Right ventricle myocardium inferior (tissue), 1 donor: ENCODE data around the gene MST1R. TPM values are rescaled to one million over a fixed set of nuclear protein-coding genes. Genes with fewer than 3 reads are reported as not detected.
A peak's percentile ranks its signal among the peaks of the same experiment; 100 is the strongest.
"Not testable (repeated sequence)": the region's sequence is repeated elsewhere in the genome, so short reads cannot be mapped to it uniquely, and the experiment has no call there.

Source experiments
- ATAC-seq: fragments of 200-7000 bp; cut with Tn5 transposase; one replicate; pipeline ENCODE4 v1.9.1; 2020; ENCODE audit warnings: mild to moderate bottlenecking, moderate library complexity
- DNase-seq: peaks from one replicate; pipeline ENCODE4 v3.0.0; 2021; ENCODE audit errors: missing footprints
- intact Hi-C: fragments of 100-400 bp; cut with DNase I; formaldehyde crosslinking; loops from one replicate; pipeline ENCODE4 v1.11.0; 2022
- long read RNA-seq: library from polyadenylated mRNA; unstranded; transcript quantifications from one replicate; pipeline ENCODE4 v2.0.0, GENCODE V29; 2021
- total RNA-seq: library from RNA; stranded (reverse); fragmentation: NEBNext Ultra II Directional; extraction: Animal tissue kit (Norgen Biotek cat#: 25700); gene quantifications from one replicate; pipeline ENCODE4 v1.2.1, GENCODE V29; 2021
- donor health status: DM: no; HTN: yes; CAD: no; lungs with severe emphysema.

The MST1R gene
- total RNA-seq = 1.2 TPM
- long read RNA-seq, full-length matches to known transcripts = 1 of 1 reads
- long read RNA-seq, partial matches to known transcripts = 0 of 1 reads
- long read RNA-seq, other reads (novel, unspliced or antisense) = 0 of 1 reads

DNA sequence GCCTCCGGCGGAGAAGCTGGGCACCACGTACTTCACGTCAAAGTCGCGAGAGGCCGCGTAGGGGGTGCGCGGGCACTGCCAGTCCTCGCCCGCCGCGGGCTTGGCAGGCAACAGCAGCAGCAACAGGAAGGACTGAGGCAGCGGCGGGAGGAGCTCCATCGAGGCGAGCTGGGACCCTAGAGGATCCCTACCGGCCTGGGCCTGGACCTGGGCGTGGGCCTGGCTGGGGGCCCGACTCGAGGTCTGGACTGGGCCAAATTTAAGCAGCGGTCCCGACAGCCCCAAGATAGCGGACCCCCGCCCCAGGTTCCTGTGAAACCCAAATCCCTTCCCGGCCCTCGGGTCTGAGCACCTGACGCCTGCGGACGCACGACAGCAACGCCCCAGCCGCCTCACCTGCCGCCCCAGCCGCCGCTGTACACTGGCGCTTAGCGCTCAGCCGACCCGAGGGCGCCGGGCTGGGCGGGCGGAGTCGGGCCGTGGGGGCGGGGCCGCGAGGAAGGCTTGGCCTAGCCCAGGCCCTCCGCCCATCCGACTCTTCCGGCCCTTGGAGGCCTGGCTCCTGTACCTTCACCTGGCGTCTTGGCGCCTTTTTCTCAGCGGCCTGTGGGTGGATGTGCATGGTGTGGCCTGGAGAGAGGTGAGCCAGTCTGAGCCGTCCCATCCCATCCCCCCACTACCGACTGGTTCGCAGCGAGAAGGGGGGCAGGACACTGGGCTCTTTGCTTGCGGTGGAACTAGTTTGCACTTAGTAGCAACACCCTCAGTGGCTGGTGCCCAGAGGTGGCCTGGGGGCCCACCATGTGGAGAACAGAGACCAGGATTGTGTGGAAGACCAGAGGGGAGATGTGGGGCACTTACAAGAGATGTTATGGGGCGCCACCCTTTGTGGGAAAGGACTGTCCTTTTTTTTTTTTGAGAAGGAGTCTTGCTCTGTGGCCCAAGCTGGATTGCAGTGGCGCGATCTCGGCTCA lies at the start of gene MST1R:
Gene MST1R (minus strand): TSS at position 423 of the 974 bp plus-strand sequence. CDS start 264 bp downstream, at position 159.
- peak; percentile 86 for ATAC-seq
- intact Hi-C loops = no loop called here

DNA sequence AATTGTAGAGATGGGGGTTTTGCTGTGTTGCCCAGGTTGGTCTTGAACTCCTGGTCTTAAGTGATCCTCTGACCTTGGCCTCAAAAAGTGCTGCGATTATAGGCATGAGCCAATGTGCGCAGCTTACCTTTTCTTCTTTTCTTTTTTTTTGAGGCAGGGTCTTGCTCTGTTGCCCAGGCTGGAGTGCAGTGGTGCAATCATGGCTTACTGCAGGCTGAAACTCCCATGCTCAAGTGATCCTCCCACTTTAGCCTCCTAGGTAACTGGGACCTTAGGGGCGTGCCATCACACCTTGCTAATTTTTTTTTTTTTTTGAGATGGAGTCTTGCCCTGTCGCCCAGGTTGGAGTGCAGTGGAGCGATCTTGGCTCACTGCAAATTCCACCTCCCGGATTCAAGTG lies 49.3 kb upstream of the MST1R start:
- ATAC-seq = no peak
- DNase-seq = no peak
- intact Hi-C loops = no loop called here

More for the DNA sequence above, at the start of gene MST1R:
- peak; percentile 89 for DNase-seq

DNA sequence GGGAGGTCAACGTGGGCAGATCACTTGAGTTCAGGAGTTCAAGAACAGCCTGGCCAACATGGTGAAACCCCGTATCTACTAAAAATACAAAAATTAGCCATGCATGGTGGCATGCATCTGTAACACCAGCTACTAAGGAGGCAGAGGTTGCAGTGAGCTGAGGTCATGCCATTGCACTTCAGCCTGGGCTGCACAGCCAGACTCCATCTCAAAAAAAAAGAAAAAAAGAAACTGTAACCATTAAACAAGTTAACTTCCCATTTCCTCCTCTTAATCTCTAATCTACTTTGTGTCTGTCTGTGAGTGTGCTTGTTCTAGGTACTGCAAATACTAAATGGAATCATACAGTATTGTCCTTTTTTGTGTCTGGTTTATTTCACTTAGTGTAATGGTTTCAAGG lies 39.0 kb upstream of the MST1R start:
- DNase-seq (no peak), ATAC-seq (no peak)
- intact Hi-C loops = loop anchor here (10.0 kb wide), 1 partner anchor 92 kb away; no protein-coding TSS in a partner anchor

DNA sequence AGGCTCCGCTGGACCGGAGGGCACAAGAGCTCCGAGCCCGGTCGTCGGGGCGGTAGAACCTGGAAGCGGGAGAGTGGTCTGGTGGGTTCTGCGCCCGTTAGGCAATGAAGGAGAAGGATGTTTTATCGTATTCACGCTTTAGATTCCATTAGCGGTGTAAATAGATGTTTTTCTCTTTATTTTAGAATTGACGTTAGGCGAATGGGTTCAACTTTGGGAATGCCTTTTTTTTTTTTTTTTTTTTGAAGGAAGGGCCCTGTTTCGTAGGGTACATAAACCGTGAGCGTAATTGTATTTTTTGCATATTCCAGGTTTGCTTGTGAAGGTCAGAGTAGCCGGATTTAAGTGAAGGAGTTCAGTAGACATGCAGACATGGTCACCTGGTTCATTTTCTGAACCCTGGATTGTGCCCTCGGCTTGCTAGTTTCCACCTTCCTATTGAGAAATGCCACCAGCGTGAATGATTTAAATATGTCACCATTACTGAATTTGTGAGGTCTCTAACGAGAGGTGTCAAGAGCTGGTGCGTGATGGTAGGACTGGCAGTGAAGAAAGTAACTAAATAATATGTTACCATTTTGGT lies 37.1 kb upstream of the MST1R start:
- no peak for ATAC-seq
- DNase-seq = no peak
- intact Hi-C loops = loop anchor here (10.0 kb wide), 1 partner anchor 94 kb away; no protein-coding TSS in a partner anchor

DNA sequence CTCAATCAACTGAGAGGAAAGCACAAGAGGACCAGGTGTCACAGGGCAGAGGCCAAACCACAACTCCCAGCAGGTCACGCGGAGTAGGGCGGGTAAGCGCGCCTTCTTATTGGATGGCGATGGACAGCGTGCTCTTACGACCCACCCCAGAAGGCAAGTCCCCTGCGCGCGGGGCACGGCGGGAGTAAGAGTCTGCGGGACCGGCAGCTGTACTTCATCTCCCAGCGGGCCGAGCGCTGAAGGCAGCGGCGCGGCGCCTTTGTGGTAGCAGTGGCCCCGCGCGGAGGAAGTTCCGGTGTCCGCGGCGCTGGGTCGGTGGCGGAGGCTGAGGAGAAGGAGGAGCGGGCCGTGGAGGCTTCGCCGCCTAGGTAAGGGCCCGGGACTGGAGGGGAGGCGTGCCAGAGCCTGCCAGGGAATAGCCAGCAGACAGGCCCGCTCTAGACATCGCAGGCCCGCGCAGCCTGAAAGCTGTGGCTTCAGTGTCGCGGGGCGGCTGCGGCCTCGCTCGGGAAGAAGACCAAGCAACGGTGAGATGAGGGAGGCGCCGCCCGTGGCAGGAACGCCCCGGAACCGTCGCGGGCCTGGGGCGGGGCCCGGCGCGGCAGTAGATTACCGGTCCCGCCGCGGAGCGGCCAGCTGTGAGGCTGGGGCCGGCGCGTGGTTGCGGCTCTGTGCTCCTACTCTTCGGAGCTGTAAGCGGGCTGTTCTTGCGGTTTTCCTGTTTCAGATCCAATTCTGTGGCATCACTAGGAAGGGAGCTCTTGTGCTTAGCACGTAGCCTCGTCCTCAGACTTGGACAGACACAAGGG lies 36.4 kb upstream of the MST1R start, which contains the start of gene RBM6:
Gene RBM6 (plus strand): TSS at position 293 of the 809 bp plus-strand sequence. CDS start 22,492 bp downstream, outside the sequence.
- intact Hi-C loops = loop anchor here (1.0 to 10.0 kb wide), 2 partner anchors 10 to 95 kb away; no protein-coding TSS in a partner anchor
- ATAC-seq (peak; percentile 99), DNase-seq (peak; percentile 99)

DNA sequence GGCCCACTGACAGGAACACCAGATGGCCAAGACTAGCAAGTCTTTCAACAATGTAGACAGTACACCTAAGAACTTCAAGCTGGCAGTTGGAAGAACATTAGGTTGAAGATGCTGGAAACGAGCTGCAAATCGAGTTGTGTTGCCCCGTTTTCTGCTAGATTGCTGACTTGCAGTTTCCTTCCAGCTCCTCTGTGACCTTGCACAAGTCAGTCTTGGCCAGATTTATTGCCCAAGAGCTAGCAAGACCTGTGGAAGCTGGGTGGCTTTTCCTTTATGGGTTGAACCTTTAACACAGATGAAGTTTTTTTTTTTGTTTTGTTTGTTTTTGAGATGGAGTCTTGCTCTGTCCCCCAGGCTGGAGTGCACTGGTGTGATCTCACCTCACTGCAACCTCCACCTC lies 33.4 kb upstream of the MST1R start:
- DNase-seq (no peak), ATAC-seq (no peak)
- intact Hi-C loops = no loop called here

DNA sequence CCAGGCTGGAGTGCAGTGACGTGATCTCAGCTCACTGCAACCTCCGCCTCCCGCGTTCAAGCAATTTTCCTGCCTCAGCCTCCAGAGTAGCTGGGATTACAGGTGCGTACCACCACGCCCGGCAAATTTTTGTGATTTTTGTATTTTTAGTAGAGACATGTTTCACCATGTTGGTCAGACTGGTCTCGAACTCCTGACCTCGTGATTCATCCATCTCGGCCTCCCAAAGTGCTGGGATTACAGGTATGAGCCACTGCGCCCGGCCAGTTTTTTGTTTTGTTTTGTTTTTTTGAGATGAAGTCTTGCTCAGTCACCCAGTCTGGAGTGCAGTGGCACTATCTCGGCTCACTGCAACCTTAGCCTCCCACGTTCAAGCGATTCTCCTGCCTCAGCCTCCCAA lies 28.6 kb upstream of the MST1R start:
- ATAC-seq, DNase-seq, intact Hi-C loops: not testable (repeated sequence)

DNA sequence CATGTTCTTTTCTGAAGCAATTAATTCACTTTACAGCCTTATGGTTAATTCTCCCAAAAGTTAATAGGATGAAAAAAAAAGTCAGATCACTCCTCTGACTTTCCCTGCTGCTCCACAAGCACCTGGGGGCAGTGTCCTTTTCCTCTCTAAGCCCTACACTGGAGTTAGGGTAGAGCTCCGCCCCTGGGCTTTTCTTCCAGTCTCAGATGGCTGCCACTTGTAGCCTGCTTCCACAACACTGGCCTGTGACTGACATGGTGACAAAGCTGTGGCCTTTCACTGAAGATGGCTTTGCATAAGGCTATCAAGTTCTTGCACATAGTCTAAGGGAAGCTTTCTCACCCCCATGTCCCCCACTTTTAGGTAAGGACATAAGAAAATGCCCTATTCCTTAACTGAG lies 27.2 kb upstream of the MST1R start:
- ATAC-seq (no peak), DNase-seq (no peak)
- intact Hi-C loops = loop anchor here (1.0 kb wide), 1 partner anchor 8 kb away; no protein-coding TSS in a partner anchor

DNA sequence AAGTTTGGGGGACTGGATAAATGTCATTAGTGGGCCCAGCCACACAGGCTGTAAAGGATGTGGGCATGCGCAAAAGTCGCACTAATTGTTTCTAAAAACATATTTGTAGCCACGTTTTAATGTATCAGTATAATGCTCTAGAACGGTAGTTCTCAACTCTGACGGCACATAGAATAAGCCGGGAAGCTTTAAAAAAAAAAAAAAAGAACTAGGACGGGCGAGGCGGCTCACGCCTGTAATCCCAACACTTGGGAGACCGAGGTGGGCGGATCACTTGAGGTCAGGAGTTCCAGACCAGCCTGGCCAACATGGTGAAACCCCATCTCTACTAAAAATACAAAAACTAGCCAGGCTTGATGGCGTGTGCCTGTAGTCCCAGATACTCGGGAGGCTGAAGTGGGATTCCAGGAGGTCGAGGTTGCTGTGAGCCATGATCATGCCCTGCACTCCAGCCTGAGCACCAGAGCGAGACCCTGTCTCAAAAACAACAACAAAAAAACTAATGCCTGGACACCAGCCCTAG lies 26.6 kb upstream of the MST1R start:
- intact Hi-C loops = loop anchor here (1.0 kb wide), 1 partner anchor 9 kb away; no protein-coding TSS in a partner anchor
- DNase-seq (no peak), ATAC-seq (no peak)

DNA sequence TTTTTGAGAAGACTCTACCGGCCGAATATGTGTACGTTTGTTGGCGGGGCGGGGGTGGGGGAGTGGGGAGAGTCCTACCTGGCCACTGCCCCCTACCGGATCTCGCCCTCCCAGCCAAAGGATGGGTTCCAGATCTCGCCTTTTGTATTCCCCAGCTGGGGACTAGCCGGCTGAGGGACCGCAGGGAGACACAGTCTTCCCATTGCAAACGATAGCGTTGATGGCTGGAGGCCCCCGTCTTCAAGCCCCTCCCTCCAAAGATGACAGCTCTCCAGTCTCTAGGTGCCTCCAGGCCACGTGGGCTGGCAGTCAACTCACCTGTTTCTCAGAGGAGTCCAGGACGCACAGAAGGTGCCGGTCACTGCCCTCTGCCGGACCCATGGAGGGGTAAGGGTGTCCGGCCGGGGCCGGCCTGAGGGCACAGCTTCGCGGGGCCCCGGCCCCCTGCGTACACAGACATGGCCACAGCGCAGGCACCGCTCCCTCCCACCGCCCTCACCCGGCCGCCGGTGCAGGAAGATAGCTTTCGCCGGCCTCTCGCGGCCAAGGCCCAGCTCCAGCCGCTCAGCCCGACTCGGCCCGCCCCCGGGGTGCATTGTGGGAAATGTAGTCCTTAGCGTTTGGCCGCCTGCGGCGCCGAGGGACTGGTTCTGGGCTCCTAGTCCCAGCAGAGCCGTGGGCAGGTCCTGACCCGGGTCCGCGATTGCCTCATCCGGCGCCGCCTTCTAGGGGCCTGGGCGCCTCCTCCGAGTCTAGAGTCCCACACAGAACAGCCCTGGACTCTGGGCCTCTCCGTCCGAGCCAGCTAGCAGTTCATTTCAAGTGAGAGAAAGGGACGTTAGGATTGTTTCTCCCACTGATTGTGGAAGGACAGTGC lies 25.9 kb upstream of the MST1R start, which contains the start of gene MON1A:
Gene MON1A (minus strand): TSS at position 521 of the 877 bp plus-strand sequence. CDS start 16,465 bp downstream, outside the sequence.
- intact Hi-C loops = loop anchor here (1.0 kb wide), 1 partner anchor 10 kb away; no protein-coding TSS in a partner anchor
- ATAC-seq = peak; percentile 99
- peak; percentile 98 for DNase-seq

DNA sequence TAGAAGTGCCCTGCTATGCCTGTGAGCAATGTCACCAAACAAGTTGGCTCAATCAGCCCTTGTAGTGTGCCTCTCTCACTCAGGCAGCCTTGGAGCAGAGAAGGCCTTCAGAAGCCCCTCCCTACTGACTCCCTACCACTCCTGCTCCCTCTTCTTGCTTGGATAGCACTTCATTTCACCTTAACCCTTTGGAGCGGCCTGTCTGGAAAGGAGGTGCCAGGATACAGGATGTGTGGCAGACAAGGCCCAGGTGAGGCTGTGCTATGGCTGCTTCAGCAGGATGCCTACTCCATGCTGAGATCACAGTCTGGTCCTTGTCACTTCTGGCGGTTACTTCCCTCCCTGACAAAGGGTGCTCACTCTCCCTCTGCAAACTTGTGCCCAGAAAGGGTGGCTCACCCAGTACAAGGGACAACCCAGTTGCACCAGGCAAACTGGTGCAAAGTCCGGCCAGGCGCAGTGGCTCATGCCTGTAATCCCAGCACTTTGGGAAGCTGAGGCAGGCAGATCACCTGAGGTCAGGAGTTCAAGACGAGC lies 24.9 kb upstream of the MST1R start:
- ATAC-seq (no peak), DNase-seq (no peak)
- intact Hi-C loops = no loop called here

DNA sequence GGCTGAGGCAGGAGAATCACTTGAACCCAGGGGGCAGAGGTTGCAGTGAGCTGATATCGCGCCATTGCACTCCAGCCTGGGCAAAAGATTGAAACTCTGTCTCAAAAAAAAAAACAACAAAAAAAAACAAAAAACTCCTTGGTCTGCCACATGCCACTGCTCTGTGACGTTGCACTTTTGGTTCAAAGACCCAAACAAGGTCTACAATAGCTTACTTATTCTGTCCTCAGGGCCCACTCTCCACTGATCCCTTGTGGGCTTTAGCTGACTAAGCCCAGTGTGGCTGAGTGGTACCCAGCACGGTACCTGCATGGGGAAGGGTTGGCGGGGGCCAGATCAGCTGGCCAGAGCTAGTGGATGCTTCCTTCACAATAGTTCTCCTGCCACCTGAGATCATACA lies 24.1 kb upstream of the MST1R start:
- ATAC-seq (no peak), DNase-seq (no peak)
- intact Hi-C loops = no loop called here

DNA sequence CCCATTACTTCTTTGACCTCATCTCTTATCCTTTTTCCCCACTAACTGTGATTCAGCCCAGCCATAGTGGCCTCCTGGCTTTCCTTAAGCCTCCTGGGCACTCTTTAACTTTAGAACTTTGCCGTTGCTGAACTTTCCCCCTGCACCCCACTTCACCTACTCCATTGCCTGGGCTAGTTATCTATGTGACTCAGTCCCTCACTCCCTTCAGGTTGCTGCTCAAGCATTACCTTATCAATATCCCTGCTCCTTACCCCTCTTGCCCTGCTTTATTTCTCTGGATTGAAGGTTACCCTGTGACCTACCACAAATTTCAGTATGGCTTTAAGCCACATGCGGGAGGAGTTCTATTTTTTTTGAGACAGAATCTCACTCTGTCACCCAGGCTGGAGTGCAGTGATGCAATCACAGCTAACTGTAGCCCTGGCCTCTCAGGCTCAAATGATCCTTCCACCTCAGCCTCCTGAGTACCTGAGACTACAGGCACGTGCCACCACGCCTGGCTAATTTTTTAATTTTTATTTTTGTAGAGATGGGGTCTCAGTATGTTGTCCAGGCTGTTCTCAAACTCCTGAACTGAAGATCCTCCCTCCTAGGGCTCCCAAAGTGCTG lies 22.6 kb upstream of the MST1R start:
- intact Hi-C loops = no loop called here
- DNase-seq (no peak), ATAC-seq (no peak)

DNA sequence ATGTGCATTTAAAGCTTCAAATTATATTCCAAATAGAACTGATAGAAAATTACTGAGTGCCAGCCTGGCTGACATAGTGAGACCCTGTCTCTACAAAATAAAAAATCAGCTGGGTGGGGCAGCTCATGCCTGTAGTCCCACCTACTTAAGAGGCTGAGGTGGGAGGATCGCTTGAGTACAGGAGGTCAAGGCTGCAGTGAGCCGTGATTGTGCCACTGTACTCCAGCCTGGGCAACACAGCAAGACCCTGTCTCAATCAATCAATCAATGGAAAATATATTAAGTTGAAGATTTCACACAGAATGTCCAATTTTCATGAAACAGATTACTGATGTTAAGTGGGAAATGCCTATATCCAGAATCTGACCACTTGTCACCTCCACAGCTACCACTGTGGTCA lies 21.8 kb upstream of the MST1R start:
- no peak for ATAC-seq
- intact Hi-C loops = no loop called here
- no peak for DNase-seq

DNA sequence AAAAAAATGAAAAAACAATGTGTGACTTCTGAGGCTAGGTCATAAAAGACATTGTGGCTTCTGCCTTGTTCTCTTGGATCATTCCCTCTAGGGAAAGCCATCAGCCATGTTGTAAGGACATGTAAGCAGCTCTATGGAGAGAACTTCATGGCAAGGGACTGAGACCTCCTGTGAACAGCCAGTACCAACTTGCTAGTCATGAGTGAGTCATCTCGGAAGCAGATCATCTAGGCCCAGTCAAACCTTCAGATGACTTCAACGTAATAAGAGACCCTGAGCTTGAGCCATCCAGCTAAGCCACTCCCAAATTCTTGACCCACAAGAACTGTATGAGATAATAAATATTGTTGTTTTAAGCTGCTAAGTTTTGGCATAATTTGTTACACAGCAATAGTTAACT lies 21.0 kb upstream of the MST1R start:
- no peak for DNase-seq
- ATAC-seq = no peak
- intact Hi-C loops = no loop called here

DNA sequence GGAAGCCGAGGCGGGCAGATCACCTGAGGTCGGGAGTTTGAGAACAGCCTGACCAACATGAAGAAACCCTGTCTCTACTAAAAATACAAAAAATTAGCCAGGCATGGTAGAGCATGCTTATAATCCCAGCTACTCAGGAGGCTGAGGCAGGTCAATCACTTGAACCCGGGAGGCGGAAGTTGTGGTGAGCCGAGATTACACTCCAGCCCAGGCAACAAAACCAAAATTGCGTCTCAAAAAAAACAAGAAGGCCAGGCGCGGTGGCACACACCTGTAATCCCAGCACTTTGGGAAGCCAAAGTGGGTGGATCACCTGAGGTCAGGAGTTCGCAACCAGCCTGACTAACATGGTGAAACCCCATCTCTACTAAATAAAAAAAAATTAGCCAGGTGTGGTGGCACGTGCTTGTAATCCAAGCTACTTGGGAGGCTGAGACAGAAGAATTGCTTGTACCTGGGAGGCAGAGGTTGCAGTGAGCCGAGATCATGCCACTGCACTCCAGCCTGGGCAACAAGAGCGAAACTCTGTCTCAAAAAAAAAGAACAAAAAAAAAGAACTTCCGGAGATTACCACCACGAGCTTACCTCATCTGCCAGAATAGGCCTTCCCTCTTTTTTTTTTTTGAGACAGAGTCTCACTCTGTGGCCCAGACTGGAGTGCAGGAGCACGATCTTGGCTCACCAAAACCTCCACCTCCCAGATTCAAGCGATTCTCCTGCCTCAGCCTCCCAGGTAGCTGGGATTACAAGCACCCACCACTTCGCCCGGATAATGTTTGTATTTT lies 14.3 kb upstream of the MST1R start:
- ATAC-seq, intact Hi-C loops, DNase-seq: not testable (repeated sequence)
